Activated CD4-positive, alpha-beta T cell treated with anti-CD3 and anti-CD28 coated beads, Interleukin-2, amount 50 U/mL, for 16 hours (primary cell): ENCODE measurements around the gene RSAD2.
"Not testable (repeated sequence)": the region's sequence is repeated elsewhere in the genome, so short reads cannot be mapped to it uniquely, and the experiment has no call there.

Source experiments
- DNase-seq: peaks from one replicate; pipeline ENCODE4 v3.0.0-alpha.2; 2020

The RSAD2 gene

GRCh38 chr2:6864923-6865345 is 12.6 kb upstream of the RSAD2 start:
- no peak for DNase-seq

GRCh38 chr2:6865346-6866274 is 12.0 kb upstream of the RSAD2 start, which contains the start of gene CMPK2:
Gene CMPK2, minus strand, starts transcription at chr2:6865907. Its CDS starts 211 bp downstream, at chr2:6865696.
- DNase-seq = peak; percentile 84

DNA sequence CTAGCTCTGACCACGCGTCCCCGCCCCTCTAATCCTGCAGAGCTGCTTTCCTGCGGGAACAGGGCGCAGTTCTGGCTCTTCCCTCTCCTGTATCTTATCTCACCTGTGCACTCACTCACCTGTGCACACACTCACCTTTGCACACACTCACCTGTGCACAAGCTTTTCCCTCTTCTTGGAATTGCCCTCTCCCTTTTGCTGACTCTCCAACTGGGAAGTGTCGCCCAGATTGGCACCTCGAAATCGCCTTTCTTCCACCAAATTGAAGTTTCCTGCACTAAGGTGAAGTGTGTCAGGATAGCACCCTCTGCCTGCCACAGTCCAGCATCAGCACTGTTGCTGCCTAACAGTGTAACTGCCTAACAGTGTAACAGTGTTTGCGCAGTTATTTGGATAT is 11.3 kb upstream of the RSAD2 start:
- no peak for DNase-seq

GRCh38 chr2:6866982-6867381 is 10.6 kb upstream of the RSAD2 start:
- DNase-seq = no peak

DNA sequence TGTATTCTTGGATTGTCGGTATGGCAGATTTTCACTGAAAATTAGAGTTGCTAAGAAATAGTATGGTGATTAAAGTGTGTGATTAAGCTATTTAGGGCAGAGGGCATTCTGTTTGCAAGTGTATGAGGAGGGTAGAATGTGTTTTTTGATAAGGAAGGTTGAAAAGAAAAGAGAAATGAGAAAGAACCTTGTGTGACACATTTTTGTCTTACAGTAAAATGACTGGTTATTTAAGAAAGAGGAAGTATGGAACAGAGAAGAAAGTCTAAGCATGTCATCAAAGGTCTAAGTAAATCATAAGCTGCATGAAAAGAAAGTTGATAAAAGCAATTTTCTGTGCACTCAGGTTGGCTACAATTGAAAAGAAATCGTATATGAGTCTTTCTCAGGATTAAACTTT is 5.2 kb upstream of the RSAD2 start:
- no peak for DNase-seq

DNA sequence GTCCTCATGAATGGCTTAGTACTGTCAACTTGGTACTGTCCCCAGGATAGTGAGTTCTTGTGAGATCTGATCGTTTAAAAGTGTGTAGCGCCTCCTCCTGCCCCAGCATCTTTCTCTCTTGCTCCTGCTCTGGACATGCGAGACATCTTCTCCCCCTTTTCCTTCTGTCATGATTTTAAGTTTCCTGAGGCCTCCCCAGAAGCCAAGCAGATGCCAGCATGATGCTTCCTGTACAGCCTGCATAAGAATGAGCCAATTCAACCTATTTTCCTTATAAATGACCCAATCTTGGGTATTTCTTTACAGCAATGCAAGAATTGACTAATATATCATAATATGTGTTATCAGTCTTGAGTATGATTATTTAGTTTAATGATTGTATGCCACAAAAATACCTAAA is 3.5 kb upstream of the RSAD2 start:
- no peak for DNase-seq

- no peak for DNase-seq
Measured at GRCh38 chr2:6876309-6876708, 1.3 kb upstream of the RSAD2 start.

- no peak for DNase-seq
Measured at GRCh38 chr2:6878549-6878948, 972 bp downstream of the RSAD2 start.

GRCh38 chr2:6879011-6879410 is 1.4 kb downstream of the RSAD2 start:
- no peak for DNase-seq

DNA sequence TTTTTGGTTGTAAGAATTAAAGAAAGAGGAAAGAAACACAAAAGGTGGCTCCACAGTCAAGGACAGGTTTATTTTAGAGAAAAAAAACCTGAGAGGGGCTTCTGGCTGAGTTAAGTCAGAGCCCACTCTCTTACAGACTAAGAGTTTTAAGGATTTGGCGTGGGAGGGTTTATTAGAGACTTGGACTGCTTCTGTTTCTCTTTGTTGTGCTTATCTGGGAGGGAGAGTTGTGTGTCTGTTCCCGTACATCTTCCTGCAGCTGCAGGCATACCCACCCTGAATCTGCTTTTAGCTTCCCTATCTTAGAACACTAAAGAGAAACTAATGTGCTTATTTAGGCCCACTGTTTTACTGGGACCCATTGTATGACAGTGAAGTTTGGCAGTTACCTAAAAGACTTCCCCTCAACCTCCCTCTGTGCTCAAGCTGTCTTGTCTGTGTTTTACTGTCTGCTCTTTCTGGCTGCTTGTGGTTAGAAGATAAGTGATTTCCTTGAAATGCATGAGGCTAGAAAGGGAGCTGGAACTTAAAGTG is 2.7 kb downstream of the RSAD2 start:
- DNase-seq = peak; percentile 50

GRCh38 chr2:6881046-6881445 is 3.5 kb downstream of the RSAD2 start:
- DNase-seq = no peak

DNA sequence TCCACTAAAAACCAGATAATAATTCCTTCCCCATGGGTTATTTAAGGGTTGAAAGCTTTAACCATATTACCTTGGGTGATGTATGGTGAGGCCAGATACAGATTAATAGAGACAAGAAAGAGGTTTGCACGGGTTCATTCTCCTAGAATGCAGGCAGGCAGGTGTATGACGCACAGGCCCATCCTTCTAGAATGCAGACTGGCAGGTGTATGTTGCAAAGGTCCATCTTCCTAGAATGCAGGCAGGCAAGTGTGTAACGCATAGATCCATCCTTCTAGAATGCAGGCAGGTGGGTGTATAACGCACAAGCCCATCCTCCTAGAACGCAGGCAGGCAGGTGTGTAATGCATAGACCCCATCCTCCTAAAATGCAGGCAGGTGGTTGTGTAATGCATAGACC is 3.9 kb downstream of the RSAD2 start:
- no peak for DNase-seq

DNA sequence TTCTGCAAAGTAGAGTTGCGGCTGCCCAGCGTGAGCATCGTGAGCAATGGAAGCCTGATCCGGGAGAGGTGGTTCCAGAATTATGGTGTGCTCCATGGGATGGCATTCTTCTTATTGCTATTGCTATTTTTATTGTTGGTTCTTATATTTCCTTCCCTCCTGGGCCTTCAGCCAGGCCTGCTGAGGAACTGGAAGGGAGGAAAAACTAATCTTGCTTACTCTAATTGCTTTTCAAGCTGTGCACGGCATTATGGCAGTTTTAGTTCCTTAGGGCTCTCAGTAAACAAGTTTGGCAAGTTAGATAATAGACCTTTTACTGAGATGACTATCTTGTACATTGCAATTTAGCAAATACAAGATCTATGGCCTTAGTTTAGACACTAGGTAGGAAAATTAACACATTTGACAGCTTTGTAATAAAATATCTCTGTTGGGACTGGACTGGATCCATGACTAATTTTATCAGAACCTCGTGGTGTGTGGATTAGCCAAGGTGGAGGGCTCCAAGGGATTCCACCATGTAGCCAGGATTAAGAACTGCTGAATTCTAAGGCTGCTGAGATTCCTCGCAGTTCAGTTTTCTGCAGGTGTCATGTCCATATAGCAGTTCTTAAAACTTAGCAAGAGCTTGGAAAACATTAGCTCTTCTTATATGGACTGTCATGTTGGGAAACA is 6.0 kb downstream of the RSAD2 start:
- DNase-seq = no peak

- no peak for DNase-seq
Measured at GRCh38 chr2:6885551-6885950, 8.0 kb downstream of the RSAD2 start.

DNA sequence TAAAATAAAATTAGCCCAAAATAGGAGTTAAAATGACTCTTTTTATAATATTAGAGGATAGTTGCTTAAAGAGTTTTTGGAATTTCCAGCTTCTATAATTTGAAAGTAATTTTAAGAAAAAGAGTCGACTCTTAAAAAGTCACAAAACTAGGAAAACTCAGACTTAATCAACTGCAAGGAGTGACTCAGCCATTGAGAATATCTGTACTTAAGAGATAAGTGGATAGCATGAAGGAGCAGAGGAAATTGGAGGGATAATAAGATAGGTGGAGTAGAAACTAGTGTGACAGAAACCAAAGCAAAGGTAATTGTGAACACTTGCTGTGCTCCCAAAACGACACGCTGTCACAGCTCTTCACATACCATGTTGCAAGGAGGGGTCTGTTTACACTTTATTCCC is 8.4 kb downstream of the RSAD2 start:
- no peak for DNase-seq

- no peak for DNase-seq
Measured at GRCh38 chr2:6887751-6888192, 10.2 kb downstream of the RSAD2 start.

DNA sequence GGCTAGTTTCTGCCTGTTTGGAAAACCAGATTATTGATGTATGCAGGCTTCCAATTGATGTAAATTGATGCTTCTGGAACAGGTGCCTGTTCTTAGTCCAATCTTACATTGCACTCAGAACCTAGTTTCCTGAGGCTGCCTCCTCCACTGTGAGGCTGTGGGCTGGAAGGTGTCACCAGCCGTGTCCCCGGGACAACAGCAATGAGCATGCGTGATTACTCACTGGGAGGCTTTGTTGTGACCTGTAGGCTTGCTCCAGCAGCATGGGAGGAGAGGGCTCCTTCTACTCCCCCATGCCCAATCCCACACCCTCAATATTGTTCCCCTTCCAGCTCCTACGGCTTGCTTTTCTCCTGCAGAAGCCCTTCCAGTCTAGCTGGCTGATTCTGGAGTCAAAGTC is 11.1 kb downstream of the RSAD2 start:
- no peak for DNase-seq

GRCh38 chr2:6893876-6894482 is 16.4 kb downstream of the RSAD2 start:
- DNase-seq = no peak

GRCh38 chr2:6896930-6897759 is 19.6 kb downstream of the RSAD2 start:
- peak; percentile 50 for DNase-seq

- DNase-seq = not testable (repeated sequence)
Measured at GRCh38 chr2:6902581-6902980, 25.0 kb downstream of the RSAD2 start.

- DNase-seq = no peak
Measured at GRCh38 chr2:6905668-6906067, 28.1 kb downstream of the RSAD2 start.

DNA sequence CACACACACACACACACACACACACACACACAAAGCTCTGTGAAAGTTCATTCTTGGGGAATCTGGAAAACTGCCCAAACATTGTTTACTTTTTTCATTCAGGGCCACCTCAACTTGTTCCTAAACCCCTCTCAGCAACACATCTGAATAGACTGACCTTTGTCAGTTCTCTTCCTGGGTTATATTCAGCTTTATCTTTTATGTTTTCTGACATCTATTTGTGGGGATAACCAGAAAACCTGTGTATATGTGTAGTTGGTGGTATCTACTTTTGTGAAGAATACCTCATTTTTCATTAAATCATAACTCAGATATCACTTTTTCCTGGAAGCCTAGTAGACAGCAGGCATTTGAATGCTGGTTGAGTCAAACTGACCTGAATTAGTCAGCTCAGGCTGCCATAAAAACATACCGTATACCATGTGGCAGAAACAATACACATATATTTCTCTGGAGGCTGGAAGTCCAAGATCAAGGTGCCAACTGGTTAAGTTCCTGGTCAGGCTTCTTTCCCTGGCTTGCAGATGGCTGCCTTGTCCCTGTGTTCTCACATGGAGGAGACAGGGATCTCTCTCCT is 28.7 kb downstream of the RSAD2 start:
- DNase-seq = peak; percentile 79
